Measurements from ENCODE around the gene IFNLR1.

Gene IFNLR1

GRCh38 chr1:24147194-24147593, 39.9 kb downstream of the IFNLR1 start:
- DNase-seq, result no peak

- no peak for DNase-seq
Observed at GRCh38 chr1:24142546-24143534, 44.2 kb downstream of the IFNLR1 start, which contains the start of gene IL22RA1. Gene IL22RA1, minus strand, starts transcription at chr1:24143140. Its CDS starts 58 bp downstream, at chr1:24143082.

- DNase-seq, result no peak
Observed at GRCh38 chr1:24141311-24141997, 45.6 kb downstream of the IFNLR1 start.

- DNase-seq, result no peak
Observed at GRCh38 chr1:24140741-24141181, 46.3 kb downstream of the IFNLR1 start.

- no peak for DNase-seq
Observed at GRCh38 chr1:24139841-24140425, 47.2 kb downstream of the IFNLR1 start.

GRCh38 chr1:24139222-24139489, 47.9 kb downstream of the IFNLR1 start:
- no peak for DNase-seq

- no peak for DNase-seq
Observed at GRCh38 chr1:24138476-24139221, 48.4 kb downstream of the IFNLR1 start.

- no peak for DNase-seq
Observed at GRCh38 chr1:24136956-24137539, 50.0 kb downstream of the IFNLR1 start.

GRCh38 chr1:24134376-24134775, 52.7 kb downstream of the IFNLR1 start:
- no peak for DNase-seq

- DNase-seq, result no peak
Observed at GRCh38 chr1:24133819-24134218, 53.3 kb downstream of the IFNLR1 start.

- DNase-seq, result no peak
Observed at GRCh38 chr1:24130385-24130784, 56.7 kb downstream of the IFNLR1 start.

GRCh38 chr1:24127801-24128363, 59.2 kb downstream of the IFNLR1 start:
- DNase-seq, result no peak

GRCh38 chr1:24127134-24127800, 59.8 kb downstream of the IFNLR1 start:
- DNase-seq, result no peak

- no peak for DNase-seq
Observed at GRCh38 chr1:24126672-24127023, 60.4 kb downstream of the IFNLR1 start.

GRCh38 chr1:24126018-24126671, 60.9 kb downstream of the IFNLR1 start:
- no peak for DNase-seq

GRCh38 chr1:24125456-24125855, 61.6 kb downstream of the IFNLR1 start:
- no peak for DNase-seq

GRCh38 chr1:24124980-24125379, 62.1 kb downstream of the IFNLR1 start:
- DNase-seq, result no peak

GRCh38 chr1:24123611-24124010, 63.5 kb downstream of the IFNLR1 start:
- no peak for DNase-seq

GRCh38 chr1:24122776-24123175, 64.3 kb downstream of the IFNLR1 start:
- DNase-seq, result no peak

- DNase-seq, result no peak
Observed at GRCh38 chr1:24121406-24121805, 65.7 kb downstream of the IFNLR1 start.

- no peak for DNase-seq
Observed at GRCh38 chr1:24120965-24121364, 66.1 kb downstream of the IFNLR1 start.
